Skeletal muscle cell (primary cell): ENCODE data around the gene RPTOR.

ENCODE experiments used
- DNase-seq: peaks from one replicate; pipeline ENCODE4 v3.0.0-alpha.2; 2010; ENCODE audit warnings: low read depth
- H3K4me3 ChIP-seq: 2 replicates; pipeline ENCODE4 v1.5.1; 2011; ENCODE audit warnings: low read depth, mild to moderate bottlenecking, control low read depth, low read length, moderate library complexity

Gene RPTOR

GRCh38 chr17:80652756-80653330 is 108.2 kb downstream of the RPTOR start:
- no peak overlapping the region for H3K4me3 ChIP-seq
- DNase-seq = no peak

- no peak for DNase-seq
- H3K4me3 ChIP-seq = no peak overlapping the region
Observed at GRCh38 chr17:80653856-80654255, 109.2 kb downstream of the RPTOR start.

- no peak for DNase-seq
- H3K4me3 ChIP-seq = no peak overlapping the region
Observed at GRCh38 chr17:80655608-80656007, 111.0 kb downstream of the RPTOR start.

GRCh38 chr17:80656590-80656989 is 112.0 kb downstream of the RPTOR start:
- no peak overlapping the region for H3K4me3 ChIP-seq
- no peak for DNase-seq

GRCh38 chr17:80657561-80657960 is 112.9 kb downstream of the RPTOR start:
- no peak overlapping the region for H3K4me3 ChIP-seq
- no peak for DNase-seq

DNA sequence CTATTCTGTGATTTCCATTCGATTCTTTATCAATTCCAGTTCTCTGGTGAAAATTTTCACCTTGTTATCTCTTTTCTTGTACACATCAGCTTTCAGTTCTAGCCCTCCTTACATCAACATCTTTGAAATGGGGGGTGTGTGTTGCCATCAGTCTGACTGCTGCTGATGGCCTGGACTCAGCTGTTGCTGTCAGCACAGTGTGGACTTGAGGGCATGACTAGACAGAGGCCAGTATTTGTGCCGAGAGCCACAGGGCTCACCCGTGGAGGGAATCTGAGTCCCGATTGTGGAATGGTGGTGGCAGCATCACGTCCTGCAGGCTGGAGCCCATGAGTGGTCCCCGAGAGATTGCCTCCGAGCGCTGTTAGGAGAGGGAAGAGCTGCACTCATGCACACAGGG is 114.2 kb downstream of the RPTOR start:
- no peak for DNase-seq
- no peak overlapping the region for H3K4me3 ChIP-seq

- no peak overlapping the region for H3K4me3 ChIP-seq
- no peak for DNase-seq
Observed at GRCh38 chr17:80659651-80660050, 115.0 kb downstream of the RPTOR start.

DNA sequence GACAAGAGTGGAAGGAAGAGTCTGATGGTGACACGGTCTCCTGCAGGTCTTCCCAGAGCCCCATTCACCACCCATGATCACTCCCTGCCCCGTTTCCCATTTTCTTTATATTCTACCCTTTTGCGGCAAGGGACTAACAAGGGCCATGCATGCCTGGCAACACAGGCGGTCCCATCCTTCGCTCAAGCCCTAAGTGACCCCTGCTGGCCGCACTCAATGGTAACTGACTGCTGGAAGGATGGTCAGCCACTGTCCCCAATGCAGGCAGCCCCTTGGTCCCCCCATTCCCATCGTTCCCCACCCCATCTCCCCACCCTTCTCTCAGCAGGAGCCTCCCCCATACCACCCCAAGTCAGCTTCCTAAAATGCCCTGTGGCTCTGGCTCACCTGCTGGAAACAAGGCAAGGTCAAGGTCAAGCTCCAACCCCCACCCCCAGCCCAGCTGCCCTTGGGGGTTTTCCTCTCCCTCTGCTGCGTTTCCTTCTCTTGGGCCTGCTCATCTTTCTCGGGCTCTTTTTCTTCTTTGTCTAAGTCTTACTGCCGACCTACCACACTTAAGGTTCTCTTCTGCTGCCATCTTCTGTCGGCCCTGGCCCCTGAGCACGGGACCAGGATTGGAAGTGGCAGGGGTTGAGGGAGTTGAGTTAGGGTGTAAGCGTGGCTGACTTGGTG is 116.0 kb downstream of the RPTOR start:
- no peak for DNase-seq
- H3K4me3 ChIP-seq = no peak overlapping the region

DNA sequence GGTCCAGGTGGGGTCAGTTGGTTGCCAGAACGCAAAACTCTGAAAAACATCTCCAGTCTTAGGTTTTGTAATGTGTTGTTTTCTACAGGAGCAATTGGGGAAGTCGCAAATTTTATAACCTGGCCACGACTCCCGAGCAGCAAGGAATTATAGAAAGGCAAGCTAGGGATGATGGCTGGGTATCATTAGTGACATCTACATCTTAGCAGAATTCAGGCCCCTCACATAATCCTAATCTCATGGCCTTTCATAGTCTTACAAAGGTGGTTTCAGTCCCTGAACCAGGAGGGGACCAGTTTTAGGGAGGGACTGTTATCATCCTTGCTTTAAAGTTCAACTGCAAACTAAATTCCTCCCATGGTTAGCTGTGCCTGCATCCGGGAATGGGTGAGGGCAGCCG is 117.9 kb downstream of the RPTOR start:
- no peak for DNase-seq
- no peak overlapping the region for H3K4me3 ChIP-seq

GRCh38 chr17:80663781-80664206 is 119.2 kb downstream of the RPTOR start:
- peak; percentile 48 for DNase-seq

GRCh38 chr17:80664217-80664790 is 119.7 kb downstream of the RPTOR start:
- no peak for DNase-seq
- no peak overlapping the region for H3K4me3 ChIP-seq

More at GRCh38 chr17:80663781-80664206, 119.2 kb downstream of the RPTOR start:
- H3K4me3 ChIP-seq = no peak overlapping the region

DNA sequence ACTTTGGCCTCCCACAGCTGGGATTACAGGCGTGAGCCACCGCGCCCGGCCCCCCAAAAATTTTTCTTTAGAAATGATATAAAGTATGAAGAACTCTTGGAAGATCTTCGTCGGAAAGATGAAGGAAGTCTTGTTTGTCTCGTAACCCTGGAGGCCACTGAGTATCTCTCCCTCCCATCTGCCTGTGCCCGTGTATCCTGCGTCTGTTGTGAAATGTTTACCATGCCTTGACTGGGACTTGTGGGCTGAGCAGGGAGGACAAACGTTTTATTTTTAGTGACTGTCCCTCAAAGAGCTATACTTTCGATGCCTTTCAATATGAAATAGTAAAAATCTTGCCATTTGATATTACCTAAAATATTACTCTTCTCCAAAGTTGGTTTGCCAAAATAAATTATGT is 121.2 kb downstream of the RPTOR start:
- DNase-seq = no peak
- H3K4me3 ChIP-seq = no peak overlapping the region

DNA sequence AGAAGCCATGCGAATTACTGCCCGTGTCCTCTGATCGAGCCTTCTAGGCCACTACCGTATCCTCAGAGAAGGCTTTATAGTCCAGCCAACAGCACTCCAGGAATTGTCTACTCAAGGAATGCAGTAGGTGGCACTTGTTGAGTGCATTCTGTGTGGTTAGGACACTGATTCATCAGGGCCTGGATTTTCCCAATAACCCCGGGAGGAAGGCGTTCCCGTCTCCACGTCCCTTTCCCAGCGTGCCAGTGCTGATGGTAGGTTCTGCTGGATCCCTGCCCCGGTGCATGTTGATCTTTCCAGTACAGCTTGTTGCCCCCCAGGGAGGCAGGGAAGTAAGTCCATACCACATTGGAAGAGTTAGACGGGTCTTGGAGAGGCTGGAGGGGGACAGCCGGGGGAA is 122.2 kb downstream of the RPTOR start:
- no peak overlapping the region for H3K4me3 ChIP-seq
- DNase-seq = no peak

DNA sequence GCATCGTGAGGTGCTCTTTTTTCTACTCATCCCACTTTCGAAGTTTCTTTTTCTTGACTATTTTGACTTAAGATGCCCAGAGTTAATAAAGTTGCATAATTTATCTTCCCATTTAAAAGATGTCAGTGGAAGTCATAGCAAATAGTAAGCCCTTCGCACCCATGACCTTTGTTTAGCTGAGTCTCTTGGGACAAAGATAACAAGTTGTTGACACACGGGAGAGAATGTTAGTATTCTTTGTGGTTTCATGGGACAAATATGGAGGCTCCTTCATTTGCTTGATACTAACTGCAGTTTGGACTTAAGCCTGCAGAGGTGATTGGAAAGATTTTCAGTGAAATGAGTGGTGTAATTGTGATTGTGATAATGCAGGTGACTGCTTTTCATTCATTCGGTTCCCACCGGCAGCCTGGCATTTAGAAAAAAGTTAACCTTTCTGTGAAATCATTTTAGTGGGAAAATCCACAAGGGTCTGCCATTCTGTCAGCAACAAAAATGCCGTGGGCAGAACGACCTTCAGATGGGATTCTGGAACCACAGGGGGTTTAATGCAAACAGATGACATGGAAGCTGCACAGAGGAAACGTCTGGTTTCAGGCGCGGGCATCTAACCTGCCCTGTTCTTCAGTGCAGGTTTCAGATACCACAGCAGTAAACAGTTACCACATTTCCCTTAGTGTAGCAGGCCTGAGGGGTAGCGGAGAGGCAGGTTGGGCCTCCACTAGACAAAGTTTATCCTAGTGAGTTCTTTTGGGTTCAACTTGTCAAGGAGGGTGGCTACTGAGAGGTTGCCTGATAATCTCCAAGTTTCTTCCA is 123.0 kb downstream of the RPTOR start:
- DNase-seq = no peak
- H3K4me3 ChIP-seq = no peak overlapping the region

GRCh38 chr17:80668375-80669148 is 123.9 kb downstream of the RPTOR start:
- no peak for DNase-seq
- H3K4me3 ChIP-seq = no peak overlapping the region

GRCh38 chr17:80671039-80671824 is 126.6 kb downstream of the RPTOR start:
- H3K4me3 ChIP-seq = no peak overlapping the region
- no peak for DNase-seq

DNA sequence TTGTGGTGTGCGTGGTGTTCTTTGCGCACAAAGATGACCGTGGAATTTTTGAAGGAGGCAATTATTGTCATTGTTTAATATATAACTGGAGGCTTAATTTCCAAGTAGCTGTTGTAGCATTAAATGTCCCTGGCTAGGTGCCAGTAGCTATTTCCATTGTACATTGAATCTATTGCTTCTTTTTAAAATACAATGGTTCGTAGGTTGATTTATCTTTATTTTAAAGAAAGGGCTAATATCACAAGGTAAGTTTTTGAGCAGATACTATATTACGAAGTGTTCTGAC is 127.1 kb downstream of the RPTOR start:
- DNase-seq = no peak
- no peak overlapping the region for H3K4me3 ChIP-seq

DNA sequence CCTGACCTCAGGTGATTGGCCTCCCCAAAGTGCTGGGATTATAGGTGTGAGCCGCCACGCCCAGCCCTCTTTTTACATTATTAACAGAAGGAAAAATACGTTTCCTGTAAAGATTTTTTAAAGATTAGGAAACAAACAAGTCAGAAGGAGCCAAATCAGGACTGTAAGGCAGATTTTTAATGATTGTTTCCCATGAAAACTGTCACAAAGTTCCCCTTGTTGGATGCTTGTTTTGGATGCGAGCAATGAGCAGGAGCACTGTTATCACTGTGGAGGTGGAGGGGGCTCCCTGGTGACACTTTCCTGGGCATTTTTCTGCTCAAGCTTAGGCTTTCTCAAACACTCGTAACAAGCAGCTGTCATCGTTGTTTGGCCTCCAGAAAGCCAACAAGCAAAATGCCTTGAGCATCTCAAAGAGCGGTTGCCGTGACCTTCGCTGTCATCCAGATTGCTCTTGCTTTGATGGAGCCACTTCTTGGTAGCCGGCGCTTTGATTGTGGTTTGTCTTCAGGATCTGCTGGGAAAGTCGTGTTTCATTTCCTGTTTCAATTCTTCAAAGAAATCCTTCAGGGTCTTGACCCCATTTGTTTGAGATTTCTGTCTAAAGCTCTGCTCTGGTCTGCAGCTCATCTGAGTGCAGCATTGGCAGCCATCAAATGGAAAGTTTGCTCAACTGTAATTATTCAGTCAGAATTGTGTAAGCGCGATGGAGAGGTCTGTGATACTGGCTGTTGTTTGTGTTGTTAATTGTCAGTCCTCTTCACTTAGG is 128.7 kb downstream of the RPTOR start:
- DNase-seq = no peak
- H3K4me3 ChIP-seq = no peak overlapping the region
